PC-3 (cell line): ENCODE data around the gene UBTD1.

Source experiments
- CTCF ChIP-seq: fragments of 300-600 bp; sonication (generic); conservative IDR thresholded peaks from 2 replicates; pipeline ENCODE4 v1.5.1; 2017; ENCODE audit warnings: antibody characterized with exemption, low read depth, mild to moderate bottlenecking, low read length
- EZH2 ChIP-seq: fragments of 300-600 bp; sonication (generic); IDR thresholded peaks from one replicate; pipeline ENCODE4 v1.6.1; 2017; ENCODE audit warnings: antibody characterized with exemption, mild to moderate bottlenecking, low read length; ENCODE audit not compliant: unreplicated experiment
- EZH2phosphoT487 ChIP-seq: fragments of 300-600 bp; sonication (generic); IDR thresholded peaks from 2 replicates; pipeline ENCODE4 v1.6.1; 2018; ENCODE audit warnings: mild to moderate bottlenecking, antibody characterized with exemption, low read length, borderline replicate concordance

- TF ChIP-seq CTCF = no peak
- TF ChIP-seq EZH2 = no peak
- no peak for TF ChIP-seq EZH2phosphoT487
Measured at GRCh38 chr10:97564776-97565175, 66.1 kb downstream of the UBTD1 start.
